Astrocyte (in vitro differentiated cells and primary cell): ENCODE data around the gene PLXNA3. TPM values are rescaled to one million over a fixed set of nuclear protein-coding genes. Genes with fewer than 3 reads are reported as not detected.

Experiments used
- DNase-seq: peaks from one replicate; pipeline ENCODE4 v3.0.0-alpha.2; 2010; ENCODE audit warnings: low read depth
- FAIRE-seq: peaks from 2 replicates; lab custom pipeline; 2011; peaks lifted over from hg19 to GRCh38; lab: Jason Lieb, UNC
- H2AFZ ChIP-seq: 2 replicates; pipeline ENCODE4 v1.6.0; 2012; ENCODE audit warnings: low read depth, low read length, inconsistent platforms
- H3K27ac ChIP-seq: 2 replicates; pipeline ENCODE4 v1.5.1; 2011; ENCODE audit warnings: low read depth, low read length, inconsistent platforms
- H3K27me3 ChIP-seq: 2 replicates; pipeline ENCODE4 v1.6.0; 2011; ENCODE audit warnings: low read length, inconsistent platforms; ENCODE audit not compliant: insufficient read depth
- H3K36me3 ChIP-seq: 2 replicates; pipeline ENCODE4 v1.5.1; 2011; ENCODE audit warnings: low read length, inconsistent platforms; ENCODE audit not compliant: insufficient read depth
- H3K4me1 ChIP-seq: 2 replicates; pipeline ENCODE4 v1.5.1; 2011; ENCODE audit warnings: low read length, inconsistent platforms; ENCODE audit not compliant: insufficient read depth
- H3K4me2 ChIP-seq: 2 replicates; pipeline ENCODE4 v1.6.0; 2012; ENCODE audit warnings: low read length, inconsistent platforms
- H3K4me3 ChIP-seq: 2 replicates; pipeline ENCODE4 v1.5.1; 2011; ENCODE audit warnings: low read depth, mild to moderate bottlenecking, low read length, inconsistent platforms; ENCODE audit not compliant: insufficient read depth
- H3K79me2 ChIP-seq: 2 replicates; pipeline ENCODE4 v1.6.0; 2012; ENCODE audit warnings: mild to moderate bottlenecking, low read length, inconsistent platforms; ENCODE audit not compliant: insufficient read depth
- H3K9ac ChIP-seq: 2 replicates; pipeline ENCODE4 v1.6.0; 2012; ENCODE audit warnings: mild to moderate bottlenecking, low read length, inconsistent platforms
- H3K9me3 ChIP-seq: 2 replicates; pipeline ENCODE4 v1.5.1; 2012; ENCODE audit warnings: low read depth, mild to moderate bottlenecking, low read length, inconsistent platforms; ENCODE audit not compliant: insufficient read depth
- H4K20me1 ChIP-seq: 2 replicates; pipeline ENCODE4 v1.6.0; 2012; ENCODE audit warnings: low read length, inconsistent platforms; ENCODE audit not compliant: insufficient read depth
- H3K27ac Mint-ChIP-seq: one replicate; pipeline ENCODE4 v1.8.0; 2021; ENCODE audit warnings: mild to moderate bottlenecking, mixed read lengths; ENCODE audit not compliant: unreplicated experiment
- H3K27me3 Mint-ChIP-seq: one replicate; pipeline ENCODE4 v1.8.0; 2021; ENCODE audit warnings: low read depth, mixed read lengths; ENCODE audit not compliant: unreplicated experiment
- H3K36me3 Mint-ChIP-seq: one replicate; pipeline ENCODE4 v1.8.0; 2021; ENCODE audit warnings: low read depth, mixed read lengths; ENCODE audit not compliant: unreplicated experiment
- H3K4me1 Mint-ChIP-seq: one replicate; pipeline ENCODE4 v1.8.0; 2021; ENCODE audit warnings: low read depth, mixed read lengths; ENCODE audit not compliant: unreplicated experiment
- H3K4me3 Mint-ChIP-seq: one replicate; pipeline ENCODE4 v1.8.0; 2021; ENCODE audit warnings: mild to moderate bottlenecking, moderate library complexity, mixed read lengths; ENCODE audit not compliant: unreplicated experiment
- H3K9me3 Mint-ChIP-seq: one replicate; pipeline ENCODE4 v1.8.0; 2021; ENCODE audit warnings: mild to moderate bottlenecking, mixed read lengths; ENCODE audit not compliant: unreplicated experiment
- EZH2 ChIP-seq: IDR thresholded peaks from 2 replicates; pipeline ENCODE4 v1.6.1; 2012; ENCODE audit warnings: mild to moderate bottlenecking, low read length, inconsistent platforms; ENCODE audit not compliant: insufficient read depth
- total RNA-seq: library from RNA; stranded (reverse); gene quantifications from 2 replicates; pipeline ENCODE4 v1.2.1, GENCODE V29; 2021
- TF ChIP-seq, protein P1 (sequence below): IDR thresholded peaks from 2 replicates; pipeline ENCODE4 v1.5.1; 2011; ENCODE audit warnings: low read depth, mild to moderate bottlenecking, inconsistent platforms, low read length, moderate library complexity; ENCODE audit not compliant: insufficient read depth

Gene PLXNA3
- total RNA-seq, 1 donor from 2014 or later = 117 TPM

DNA sequence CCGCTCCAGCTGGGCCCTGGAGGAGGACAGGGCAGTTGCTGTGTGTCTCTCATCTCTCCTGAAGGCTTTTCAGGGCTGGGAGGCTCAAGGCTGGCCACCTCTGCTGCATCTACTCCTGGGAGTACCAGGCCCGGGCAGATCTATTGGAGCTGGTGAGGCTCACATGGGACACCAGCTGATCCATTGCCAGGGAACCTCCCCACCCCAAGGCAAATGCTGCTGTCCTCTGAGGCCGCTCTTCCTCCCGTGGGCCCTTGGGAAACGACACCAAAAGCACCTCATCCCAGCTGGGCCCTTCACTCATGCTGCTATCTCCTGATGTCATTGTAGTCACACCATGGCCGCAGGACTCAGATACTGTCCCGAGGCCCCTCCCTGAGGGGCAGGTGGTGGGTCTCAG lies 24.7 kb downstream of the PLXNA3 start:
- no peak for FAIRE-seq
- no peak overlapping the region for H3K4me2 ChIP-seq

GRCh38 chrX:154483325-154483724 lies 25.2 kb downstream of the PLXNA3 start:
- H3K9me3 Mint-ChIP-seq = no peaks in the 10 kb centered on the region

More for the DNA sequence above, 24.7 kb downstream of the PLXNA3 start:
- Mint-ChIP-seq H3K36me3 (peaks cover 4% of the 10 kb centered on the region), H3K27ac (no peak overlapping the region), H3K27me3 (no peaks in the 10 kb centered on the region), H3K9me3 (no peaks in the 10 kb centered on the region), H3K4me3 (no peak overlapping the region), H3K4me1 (no peaks in the 10 kb centered on the region)
- Histone ChIP-seq H2AFZ (no peak overlapping the region), H3K9ac (no peak overlapping the region), H3K27me3 (no peaks in the 10 kb centered on the region), H4K20me1 (no peaks in the 10 kb centered on the region), H3K4me1 (peaks cover 10% of the 10 kb centered on the region), H3K79me2 (peaks cover 13% of the 10 kb centered on the region), H3K27ac (no peak overlapping the region), H3K9me3 (no peaks in the 10 kb centered on the region), H3K36me3 (no peaks in the 10 kb centered on the region), H3K4me3 (no peak overlapping the region)
- DNase-seq = no peak
- TF ChIP-seq EZH2 = no peak
- TF ChIP-seq, protein P1, sequence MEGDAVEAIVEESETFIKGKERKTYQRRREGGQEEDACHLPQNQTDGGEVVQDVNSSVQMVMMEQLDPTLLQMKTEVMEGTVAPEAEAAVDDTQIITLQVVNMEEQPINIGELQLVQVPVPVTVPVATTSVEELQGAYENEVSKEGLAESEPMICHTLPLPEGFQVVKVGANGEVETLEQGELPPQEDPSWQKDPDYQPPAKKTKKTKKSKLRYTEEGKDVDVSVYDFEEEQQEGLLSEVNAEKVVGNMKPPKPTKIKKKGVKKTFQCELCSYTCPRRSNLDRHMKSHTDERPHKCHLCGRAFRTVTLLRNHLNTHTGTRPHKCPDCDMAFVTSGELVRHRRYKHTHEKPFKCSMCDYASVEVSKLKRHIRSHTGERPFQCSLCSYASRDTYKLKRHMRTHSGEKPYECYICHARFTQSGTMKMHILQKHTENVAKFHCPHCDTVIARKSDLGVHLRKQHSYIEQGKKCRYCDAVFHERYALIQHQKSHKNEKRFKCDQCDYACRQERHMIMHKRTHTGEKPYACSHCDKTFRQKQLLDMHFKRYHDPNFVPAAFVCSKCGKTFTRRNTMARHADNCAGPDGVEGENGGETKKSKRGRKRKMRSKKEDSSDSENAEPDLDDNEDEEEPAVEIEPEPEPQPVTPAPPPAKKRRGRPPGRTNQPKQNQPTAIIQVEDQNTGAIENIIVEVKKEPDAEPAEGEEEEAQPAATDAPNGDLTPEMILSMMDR = no peak

More at GRCh38 chrX:154483325-154483724, 25.2 kb downstream of the PLXNA3 start:
- Histone ChIP-seq H3K4me2 (no peak overlapping the region), H3K9me3 (no peaks in the 10 kb centered on the region), H3K79me2 (peaks cover 15% of the 10 kb centered on the region), H3K4me3 (no peak overlapping the region), H4K20me1 (no peaks in the 10 kb centered on the region), H3K27ac (no peak overlapping the region), H3K4me1 (peaks cover 10% of the 10 kb centered on the region), H2AFZ (no peak overlapping the region), H3K27me3 (no peaks in the 10 kb centered on the region), H3K9ac (no peak overlapping the region), H3K36me3 (no peaks in the 10 kb centered on the region)
- TF ChIP-seq EZH2 = no peak
- TF ChIP-seq, protein P1 = no peak
- H3K4me3 Mint-ChIP-seq = no peak overlapping the region
- H3K27ac Mint-ChIP-seq = peak overlapping the region; percentile 50
- peaks cover 4% of the 10 kb centered on the region for H3K36me3 Mint-ChIP-seq
- DNase-seq = no peak
- no peaks in the 10 kb centered on the region for H3K27me3 Mint-ChIP-seq
- FAIRE-seq = no peak
- H3K4me1 Mint-ChIP-seq = no peaks in the 10 kb centered on the region
